Left kidney (tissue), 2 donors: ENCODE data around the gene GGTA1. TPM values are rescaled to one million over a fixed set of nuclear protein-coding genes. Genes with fewer than 3 reads are reported as not detected.
"Not testable (repeated sequence)": the region's sequence is repeated elsewhere in the genome, so short reads cannot be mapped to it uniquely, and the experiment has no call there.

Experiments
- DNase-seq: peaks from one replicate; pipeline ENCODE4 v3.0.0-alpha.2; 2013
- polyA plus RNA-seq: library from polyadenylated mRNA; unstranded; fragments of 120-200 nt; gene quantifications from one replicate; pipeline ENCODE4 v1.2.1, GENCODE V29; 2013; ENCODE audit not compliant: insufficient read length

The GGTA1 gene
- polyA plus RNA-seq, 1 donor, result 5.2 TPM

GRCh38 chr9:121459513-121459912 lies 40.1 kb downstream of the GGTA1 start:
- no peak for DNase-seq

DNA sequence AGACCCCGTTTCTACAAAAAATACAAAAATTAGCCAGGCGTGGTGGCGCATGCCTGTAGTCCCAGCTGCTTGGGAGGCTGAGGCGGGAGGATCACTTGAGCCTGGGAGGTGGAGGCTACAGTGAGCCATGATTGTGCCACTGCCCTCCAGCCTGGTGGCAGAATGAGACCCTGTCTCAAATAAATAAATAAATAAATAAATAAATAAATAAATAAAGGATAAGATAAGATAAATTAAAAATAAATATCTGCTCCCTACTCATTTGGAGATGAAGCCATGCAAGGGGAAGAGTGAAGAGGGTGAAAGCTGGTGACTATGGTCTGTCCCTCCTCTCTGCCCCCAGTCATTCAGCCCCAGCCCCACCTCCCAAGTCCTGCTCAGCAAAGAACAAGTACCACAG lies 41.2 kb downstream of the GGTA1 start:
- DNase-seq, result not testable (repeated sequence)

DNA sequence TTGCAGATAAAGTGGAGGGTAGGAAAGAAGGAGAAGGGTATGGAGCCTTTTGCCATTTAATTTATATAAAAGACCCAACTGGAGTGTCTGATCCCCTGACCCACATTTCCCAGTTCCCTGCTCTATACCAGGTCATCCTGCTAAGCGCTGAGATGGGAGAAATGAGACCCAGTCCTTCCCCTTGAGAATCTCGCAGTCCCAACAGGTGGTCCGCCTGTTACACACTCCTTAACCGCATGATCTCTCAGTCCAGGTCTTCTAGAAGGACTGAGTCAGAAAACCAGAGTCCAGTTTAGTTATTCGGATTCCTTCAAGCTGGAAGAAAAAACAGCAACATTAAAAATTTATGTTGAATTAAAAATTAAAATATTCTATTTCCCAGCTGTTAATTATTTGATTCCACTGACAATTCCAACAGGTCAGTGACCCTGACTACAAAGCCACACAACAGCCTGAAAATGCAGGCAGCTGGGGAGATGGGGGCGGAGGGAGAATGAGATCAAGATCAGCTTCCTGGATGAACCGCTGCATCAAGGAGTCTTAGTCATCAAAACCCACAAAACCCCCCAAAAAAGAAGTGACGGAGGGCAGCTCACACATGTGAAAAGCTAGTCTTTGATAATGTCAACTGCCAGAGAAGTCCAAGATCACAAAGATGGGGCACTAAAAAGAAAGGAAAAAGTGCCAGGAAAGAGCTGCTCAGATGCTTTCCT lies 44.0 kb downstream of the GGTA1 start:
- no peak for DNase-seq

- DNase-seq, result no peak
These were observed 44.7 kb downstream of the GGTA1 start for GRCh38 chr9:121454972-121455371.

DNA sequence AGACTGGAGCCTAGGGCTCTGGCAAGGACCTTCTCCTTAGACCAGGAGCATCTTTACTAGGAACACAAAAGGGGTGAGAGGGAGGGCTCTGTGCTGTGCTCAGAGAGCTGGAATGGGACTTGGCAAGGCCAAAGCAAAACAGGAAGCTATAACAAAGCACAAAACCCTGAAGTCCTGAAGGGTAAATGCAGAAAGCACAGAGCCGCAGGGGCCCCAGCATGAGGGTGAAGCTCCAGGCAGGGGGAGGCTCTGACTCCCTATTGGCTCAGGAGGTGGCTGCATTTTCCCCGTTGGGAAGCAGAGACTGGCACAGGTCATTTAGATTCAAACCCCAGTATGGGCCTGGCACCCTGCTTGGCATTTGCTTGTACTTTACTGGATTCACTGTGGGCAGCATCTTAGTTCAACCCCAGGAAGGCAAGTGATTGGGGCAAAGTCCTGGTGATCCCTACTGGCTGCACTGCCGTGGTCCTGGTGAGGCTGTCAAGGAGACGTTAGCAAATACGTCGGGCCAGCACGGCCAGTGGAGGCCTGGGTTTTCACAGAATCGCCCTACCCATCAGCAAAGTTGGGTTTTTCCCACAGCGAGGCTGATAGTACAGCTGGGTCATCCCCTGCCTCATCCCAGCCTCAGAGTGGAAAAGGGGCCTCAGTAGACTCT lies 46.3 kb downstream of the GGTA1 start:
- no peak for DNase-seq

DNA sequence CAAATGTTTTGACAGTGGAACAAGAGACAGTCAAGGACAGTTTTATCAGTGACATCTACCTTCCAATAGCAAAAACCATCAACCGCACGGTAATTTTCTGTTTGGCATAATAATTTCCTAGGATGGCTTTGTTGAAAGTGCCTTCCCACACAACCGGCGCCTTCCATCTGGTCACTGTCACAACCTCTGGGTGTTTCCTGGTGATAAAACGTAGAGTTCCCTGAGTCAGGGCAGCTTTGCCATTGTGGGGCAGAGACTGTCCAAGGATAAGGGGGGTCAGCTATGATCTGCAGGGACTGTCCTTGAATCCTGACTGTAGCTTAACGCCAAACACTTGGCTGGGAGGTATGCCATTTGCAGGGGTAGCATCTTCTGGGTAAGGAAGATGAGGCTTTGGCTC lies 47.6 kb downstream of the GGTA1 start:
- no peak for DNase-seq

GRCh38 chr9:121451586-121451985 lies 48.1 kb downstream of the GGTA1 start:
- DNase-seq, result no peak

DNA sequence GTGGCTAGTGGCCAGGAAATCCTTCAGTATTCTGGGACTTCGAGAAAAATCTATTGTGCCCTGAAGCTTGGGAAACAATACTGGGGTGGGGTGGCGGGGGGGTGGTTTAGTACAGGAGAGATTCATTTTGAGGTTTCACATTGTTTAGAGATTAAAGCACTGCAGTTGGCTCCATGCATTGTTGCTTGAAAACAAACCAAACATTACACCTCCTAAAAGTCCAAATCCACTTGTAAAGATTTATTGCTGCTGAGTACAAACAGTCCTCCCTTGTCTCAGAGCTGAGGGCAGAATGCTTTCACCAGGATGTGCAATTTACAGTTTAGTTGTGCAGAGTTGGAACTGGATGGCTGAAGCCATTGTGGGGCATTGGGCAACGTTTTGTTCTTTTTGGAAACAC lies 49.4 kb downstream of the GGTA1 start:
- DNase-seq, result peak; percentile 53

- no peak for DNase-seq
These were observed 49.9 kb downstream of the GGTA1 start for GRCh38 chr9:121449786-121450185.

GRCh38 chr9:121447321-121447834 lies 52.3 kb downstream of the GGTA1 start:
- DNase-seq, result no peak

DNA sequence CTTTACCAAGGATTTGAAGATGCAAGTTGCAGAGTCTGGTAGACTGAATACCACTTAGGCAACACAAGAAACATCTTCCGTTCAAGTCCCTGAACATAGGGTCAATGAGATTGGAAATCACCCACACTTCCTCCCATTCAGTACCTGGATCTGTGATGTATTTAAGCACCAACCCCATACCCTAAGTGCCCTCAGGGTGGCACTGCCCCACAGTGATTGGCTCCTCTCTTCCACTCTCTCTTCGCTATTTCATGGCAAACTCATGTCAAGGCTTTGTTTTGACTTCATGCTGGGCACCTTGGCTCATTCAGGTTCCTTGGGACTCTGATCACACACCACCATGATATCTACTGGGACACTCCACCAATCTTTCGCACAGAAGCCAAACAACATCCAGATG lies 53.7 kb downstream of the GGTA1 start:
- no peak for DNase-seq

- no peak for DNase-seq
These were observed 55.7 kb downstream of the GGTA1 start for GRCh38 chr9:121443981-121444380.

GRCh38 chr9:121441165-121441564 lies 58.5 kb downstream of the GGTA1 start:
- no peak for DNase-seq

DNA sequence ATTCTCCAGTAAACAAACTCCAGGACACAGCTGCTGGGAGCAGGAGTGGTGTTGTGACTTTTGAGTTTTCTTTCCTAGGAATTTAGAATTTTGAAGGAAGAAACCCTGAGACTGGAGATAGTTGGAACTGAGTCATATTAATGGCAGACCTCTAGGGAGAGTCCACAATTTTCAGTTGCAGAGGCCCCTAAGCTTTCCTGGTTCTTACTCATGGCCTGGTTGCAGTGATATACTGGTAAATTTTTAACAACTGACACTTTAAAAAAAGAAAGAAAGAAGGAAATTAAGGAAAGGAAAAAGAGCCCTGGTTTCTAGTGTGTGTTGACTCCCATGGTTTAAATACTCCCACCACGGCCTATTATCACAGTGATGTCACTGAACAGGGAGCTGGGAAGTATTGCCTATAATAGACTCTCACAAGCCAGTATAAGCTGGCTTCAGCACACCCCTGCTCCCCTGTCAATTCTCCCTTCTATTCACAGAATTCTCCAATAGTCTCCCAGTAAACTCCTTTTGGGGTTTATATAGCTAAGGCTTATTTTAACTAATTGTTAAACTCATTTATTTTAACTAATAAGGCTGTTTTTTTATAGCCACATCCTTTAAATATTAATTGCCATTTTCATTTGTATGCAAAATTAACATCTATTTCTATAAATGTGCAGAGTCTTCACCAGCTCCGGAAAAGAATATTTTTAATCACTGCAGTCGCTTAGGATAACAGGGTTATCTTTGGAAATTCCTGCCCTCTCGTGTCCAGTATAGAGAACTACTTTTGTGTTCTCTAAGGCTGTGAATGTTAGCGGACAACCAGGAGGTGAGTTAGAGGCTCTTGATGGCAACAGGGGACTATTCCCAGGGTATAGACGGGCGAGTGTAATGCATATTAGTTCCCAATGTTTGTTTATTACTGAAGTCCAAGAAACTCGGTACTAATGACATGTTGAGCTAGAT lies 59.7 kb downstream of the GGTA1 start:
- DNase-seq, result no peak

DNA sequence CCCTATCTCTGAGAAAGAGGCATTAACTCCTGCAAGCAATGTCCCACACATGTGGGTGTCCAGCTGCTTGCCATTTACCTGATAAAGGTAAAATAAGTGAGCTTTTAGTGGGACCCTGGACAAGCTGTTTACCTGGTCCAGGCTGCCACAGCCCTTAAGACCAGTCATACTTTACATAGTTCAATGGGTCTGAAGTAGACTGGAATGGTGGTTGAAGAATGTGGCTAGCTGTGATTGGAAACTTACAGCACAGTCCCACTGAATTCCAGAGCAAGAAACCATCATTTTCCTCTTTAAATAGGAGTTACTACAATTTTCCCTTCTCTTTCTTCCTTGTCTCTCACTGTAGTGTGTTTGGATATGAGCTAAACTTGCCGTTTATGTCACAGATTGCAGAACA lies 60.6 kb downstream of the GGTA1 start:
- no peak for DNase-seq

DNA sequence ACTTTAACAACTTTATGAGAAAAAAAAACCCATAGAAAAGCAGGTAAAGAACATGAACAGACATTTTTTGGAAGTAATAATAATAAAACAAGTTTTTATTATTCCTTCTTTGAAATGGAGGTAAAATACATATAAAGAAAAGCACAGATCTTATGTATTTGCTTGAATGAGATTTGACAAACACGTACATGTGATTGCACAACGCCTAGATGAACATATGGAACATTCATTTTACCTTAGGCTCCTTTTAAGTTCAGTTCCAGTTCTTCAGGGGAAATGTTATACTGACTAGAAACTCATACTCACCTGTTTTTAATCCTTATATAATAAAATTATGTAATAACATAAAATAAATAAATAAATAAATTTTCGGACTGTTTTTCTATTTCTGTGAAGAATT lies 61.8 kb downstream of the GGTA1 start:
- no peak for DNase-seq

DNA sequence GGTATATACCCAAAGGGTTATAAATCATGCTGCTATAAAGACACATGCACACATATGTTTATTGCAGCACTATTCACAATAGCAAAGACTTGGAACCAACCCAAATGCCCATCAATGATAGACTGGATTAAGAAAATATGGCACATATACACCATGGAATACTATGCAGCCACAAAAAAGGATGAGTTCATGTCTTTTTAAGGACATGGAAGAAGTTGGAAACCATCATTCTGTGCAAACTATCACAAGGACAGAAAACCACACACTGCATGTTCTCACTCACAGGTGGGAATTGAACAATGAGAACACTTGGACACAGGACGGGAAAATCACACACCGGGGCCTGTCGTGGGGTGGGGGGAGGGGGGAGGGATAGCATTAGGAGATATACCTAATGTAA lies 62.6 kb downstream of the GGTA1 start:
- not testable (repeated sequence) for DNase-seq

GRCh38 chr9:121434969-121435368 lies 64.7 kb downstream of the GGTA1 start:
- DNase-seq, result no peak

- DNase-seq, result no peak
These were observed 71.7 kb downstream of the GGTA1 start for GRCh38 chr9:121427899-121428298.

GRCh38 chr9:121424024-121424432 lies 75.6 kb downstream of the GGTA1 start:
- DNase-seq, result no peak

- no peak for DNase-seq
These were observed 87.7 kb downstream of the GGTA1 start for GRCh38 chr9:121411993-121412392.

DNA sequence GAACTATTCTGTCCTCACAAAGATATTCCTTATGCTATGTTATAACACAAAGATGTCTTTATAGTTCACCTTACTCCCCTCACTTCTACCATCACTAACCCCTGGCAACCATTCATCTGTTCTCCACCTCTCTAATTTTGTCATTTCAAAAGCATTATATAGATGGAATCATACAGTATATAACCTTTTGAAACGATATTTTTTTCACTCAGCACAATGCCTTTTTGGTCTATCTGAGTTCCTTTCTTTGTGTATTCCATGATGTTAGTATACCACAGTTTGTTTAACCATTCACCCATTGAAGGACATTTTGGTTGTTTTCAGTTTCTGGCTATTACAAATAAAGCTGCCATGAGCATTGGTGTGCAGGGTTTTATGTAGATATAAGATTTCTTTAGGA lies 93.7 kb downstream of the GGTA1 start:
- no peak for DNase-seq
